Measurements from ENCODE around the gene CNTNAP2.

- TF ChIP-seq ZNF692 (tag by site-specific recombination; IDR thresholded peaks at IDR 0.05) (no peak), ZNF830 (tag by site-specific recombination; IDR thresholded peaks at IDR 0.05; ENCODE audit: low read depth) (no peak), WT1 (tag by site-specific recombination; IDR thresholded peaks at IDR 0.05) (no peak), ZNF121 (tag by site-specific recombination; IDR thresholded peaks at IDR 0.05) (no peak), REST (tag by site-specific recombination; IDR thresholded peaks at IDR 0.05) (no peak), ZNF792 (tag by site-specific recombination; IDR thresholded peaks at IDR 0.05) (no peak), ZNF175 (tag by site-specific recombination; IDR thresholded peaks at IDR 0.05) (no peak), CTCF (tag by site-specific recombination; IDR thresholded peaks at IDR 0.05) (no peak)
- TF ChIP-seq, protein P1, sequence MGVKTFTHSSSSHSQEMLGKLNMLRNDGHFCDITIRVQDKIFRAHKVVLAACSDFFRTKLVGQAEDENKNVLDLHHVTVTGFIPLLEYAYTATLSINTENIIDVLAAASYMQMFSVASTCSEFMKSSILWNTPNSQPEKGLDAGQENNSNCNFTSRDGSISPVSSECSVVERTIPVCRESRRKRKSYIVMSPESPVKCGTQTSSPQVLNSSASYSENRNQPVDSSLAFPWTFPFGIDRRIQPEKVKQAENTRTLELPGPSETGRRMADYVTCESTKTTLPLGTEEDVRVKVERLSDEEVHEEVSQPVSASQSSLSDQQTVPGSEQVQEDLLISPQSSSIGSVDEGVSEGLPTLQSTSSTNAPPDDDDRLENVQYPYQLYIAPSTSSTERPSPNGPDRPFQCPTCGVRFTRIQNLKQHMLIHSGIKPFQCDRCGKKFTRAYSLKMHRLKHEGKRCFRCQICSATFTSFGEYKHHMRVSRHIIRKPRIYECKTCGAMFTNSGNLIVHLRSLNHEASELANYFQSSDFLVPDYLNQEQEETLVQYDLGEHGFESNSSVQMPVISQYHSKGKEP (tag by site-specific recombination; IDR thresholded peaks at IDR 0.05): no peak
Measured at GRCh38 chr7:146131701-146132100, 15.1 kb downstream of the CNTNAP2 start.
